Naive B cell (primary cell): ENCODE measurements around the gene CYP2A6. TPM values are rescaled to one million over a fixed set of nuclear protein-coding genes. Genes with fewer than 3 reads are reported as not detected.
A peak's percentile ranks its signal among the peaks of the same experiment; 100 is the strongest.
"Not testable (repeated sequence)": the region's sequence is repeated elsewhere in the genome, so short reads cannot be mapped to it uniquely, and the experiment has no call there.

Experiments used
- ATAC-seq, 2 donors: fragments of 150-1000 bp; cut with Tn5 transposase; 2 replicates each; pipeline ENCODE4 v1.10.0; 2021; ENCODE audit warnings: low read depth in 2 of 2, mild to moderate bottlenecking in 2 of 2, moderate library complexity in 2 of 2
- DNase-seq: peaks from one replicate; pipeline ENCODE4 v3.0.0; 2022
- H3K27ac Mint-ChIP-seq, 6 donors: one replicate each; pipeline ENCODE4 v1.8.0; 2020 to 2022; ENCODE audit warnings: mild to moderate bottlenecking in 6 of 6, mixed read lengths in 6 of 6, moderate library complexity in 5 of 6, inconsistent platforms in 2 of 6
- H3K27me3 Mint-ChIP-seq, 3 donors: one replicate each; pipeline ENCODE4 v1.8.0; 2021 to 2022; ENCODE audit warnings: mixed read lengths in 3 of 3, mild to moderate bottlenecking in 1 of 3
- H3K36me3 Mint-ChIP-seq, 2 donors: one replicate each; pipeline ENCODE4 v1.8.0; 2020 to 2022; ENCODE audit warnings: mixed read lengths in 2 of 2, inconsistent platforms in 1 of 2, mild to moderate bottlenecking in 1 of 2
- H3K4me1 Mint-ChIP-seq, 3 donors: one replicate each; pipeline ENCODE4 v1.8.0; 2020 to 2022; ENCODE audit warnings: mixed read lengths in 3 of 3, inconsistent platforms in 1 of 3, mild to moderate bottlenecking in 1 of 3, moderate library complexity in 1 of 3
- H3K4me3 Mint-ChIP-seq, 8 donors: one replicate each; pipeline ENCODE4 v1.8.0; 2020 to 2022; ENCODE audit warnings: mild to moderate bottlenecking in 8 of 8, mixed read lengths in 8 of 8, moderate library complexity in 8 of 8, inconsistent platforms in 2 of 8
- H3K9me3 Mint-ChIP-seq, 7 donors: one replicate each; pipeline ENCODE4 v1.8.0; 2020 to 2022; ENCODE audit warnings: mixed read lengths in 7 of 7, mild to moderate bottlenecking in 5 of 7, inconsistent platforms in 2 of 7, moderate library complexity in 1 of 7
- polyA plus RNA-seq, 6 donors: library from polyadenylated mRNA; unstranded; fragments of 300-500 nt; fragmentation: Illumina TruSeq; gene quantifications; one replicate each; pipeline ENCODE4 v1.2.3, GENCODE V29; 2021; ENCODE audit warnings: low read depth in 6 of 6

CYP2A6 gene
- polyA plus RNA-seq, 6 donors from 2014 or later, result not detected

- DNase-seq, H3K4me3 Mint-ChIP-seq, H3K9me3 Mint-ChIP-seq, H3K27me3 Mint-ChIP-seq, ATAC-seq: not testable (repeated sequence)
- peak overlapping the region in 4 of 6 donors; percentile 20 to 52 (median 34) for H3K27ac Mint-ChIP-seq
- peaks cover 9 to 12% of the 10 kb centered on the region in 2 donors for H3K36me3 Mint-ChIP-seq
- H3K4me1 Mint-ChIP-seq, result peaks cover 29 to 40% (median 36%) of the 10 kb centered on the region in 3 donors
Measured at GRCh38 chr19:40822704-40823553, 27.3 kb downstream of the CYP2A6 start.

- Mint-ChIP-seq H3K4me3 (no peak overlapping the region), H3K27me3 (no peaks in the 10 kb centered on the region), H3K27ac (peak overlapping the region in 1 of 6 donors; percentile 36), H3K36me3 (peaks cover 5 to 7% of the 10 kb centered on the region in 2 donors), H3K4me1 (peaks cover 29 to 47% (median 42%) of the 10 kb centered on the region in 3 donors), H3K9me3 (no peaks in the 10 kb centered on the region)
- DNase-seq (no peak), ATAC-seq (no peak)
Measured at GRCh38 chr19:40822161-40822560, 28.1 kb downstream of the CYP2A6 start.

- H3K27ac Mint-ChIP-seq, result peak overlapping the region in 3 of 6 donors; percentile 38 to 87 (median 74)
- not testable (repeated sequence) for H3K9me3 Mint-ChIP-seq, H3K27me3 Mint-ChIP-seq, H3K36me3 Mint-ChIP-seq
- peak overlapping the region in 6 of 8 donors; percentile 5 to 92 (median 84) for H3K4me3 Mint-ChIP-seq
- peak; percentile 62 for DNase-seq
- H3K4me1 Mint-ChIP-seq, result peaks cover 33 to 55% (median 42%) of the 10 kb centered on the region in 3 donors
- ATAC-seq, result peak in 1 of 2 donors; percentile 22
Measured at GRCh38 chr19:40819479-40820234, 30.6 kb downstream of the CYP2A6 start.

GRCh38 chr19:40818480-40819399 lies 31.5 kb downstream of the CYP2A6 start:
- H3K4me3 Mint-ChIP-seq, result peak overlapping the region; percentile 56 to 93 (median 88)
- ATAC-seq, result peak; percentile 93 to 95
- peaks cover 33 to 58% (median 47%) of the 10 kb centered on the region in 3 donors for H3K4me1 Mint-ChIP-seq
- H3K27me3 Mint-ChIP-seq, H3K9me3 Mint-ChIP-seq, H3K36me3 Mint-ChIP-seq: not testable (repeated sequence)
- peak overlapping the region; percentile 70 to 97 (median 88) for H3K27ac Mint-ChIP-seq
- DNase-seq, result peak; percentile 65

GRCh38 chr19:40815223-40815622 lies 35.0 kb downstream of the CYP2A6 start:
- no peaks in the 10 kb centered on the region for H3K27me3 Mint-ChIP-seq
- DNase-seq, result no peak
- H3K27ac Mint-ChIP-seq, result peak overlapping the region in 2 of 6 donors; percentile 5 to 86
- ATAC-seq, result no peak
- peaks cover 41 to 68% (median 62%) of the 10 kb centered on the region in 3 donors for H3K4me1 Mint-ChIP-seq
- no peaks in the 10 kb centered on the region for H3K9me3 Mint-ChIP-seq
- no peaks in the 10 kb centered on the region for H3K36me3 Mint-ChIP-seq
- peak overlapping the region in 1 of 8 donors; percentile 0 for H3K4me3 Mint-ChIP-seq

- H3K27ac Mint-ChIP-seq, result peak overlapping the region in 4 of 6 donors; percentile 23 to 93 (median 50)
- H3K36me3 Mint-ChIP-seq, result no peaks in the 10 kb centered on the region
- no peaks in the 10 kb centered on the region for H3K27me3 Mint-ChIP-seq
- no peaks in the 10 kb centered on the region for H3K9me3 Mint-ChIP-seq
- DNase-seq, result no peak
- peak overlapping the region in 4 of 8 donors; percentile 84 to 99 (median 98) for H3K4me3 Mint-ChIP-seq
- ATAC-seq, result no peak
- peaks cover 33 to 62% (median 52%) of the 10 kb centered on the region in 3 donors for H3K4me1 Mint-ChIP-seq
Measured at GRCh38 chr19:40813182-40813581, 37.1 kb downstream of the CYP2A6 start.

- H3K27me3 Mint-ChIP-seq, ATAC-seq, H3K9me3 Mint-ChIP-seq, DNase-seq, H3K36me3 Mint-ChIP-seq: not testable (repeated sequence)
- Mint-ChIP-seq H3K4me3 (peak overlapping the region; percentile 84 to 99 (median 98)), H3K27ac (peak overlapping the region in 4 of 6 donors; percentile 8 to 55 (median 18)), H3K4me1 (peaks cover 38 to 62% (median 51%) of the 10 kb centered on the region in 3 donors)
Measured at GRCh38 chr19:40812571-40812970, 37.7 kb downstream of the CYP2A6 start.

- Mint-ChIP-seq H3K27ac (peak overlapping the region; percentile 34 to 95 (median 88)), H3K27me3 (no peaks in the 10 kb centered on the region), H3K36me3 (peaks cover 0 to 13% of the 10 kb centered on the region in 2 donors), H3K4me3 (peak overlapping the region; percentile 84 to 99 (median 98)), H3K9me3 (no peaks in the 10 kb centered on the region), H3K4me1 (peaks cover 45 to 64% (median 57%) of the 10 kb centered on the region in 3 donors)
- DNase-seq, result no peak
- peak; percentile 28 to 42 for ATAC-seq
Measured at GRCh38 chr19:40811478-40812341, 38.5 kb downstream of the CYP2A6 start.

GRCh38 chr19:40810649-40811408 lies 39.4 kb downstream of the CYP2A6 start:
- DNase-seq (peak; percentile 55), ATAC-seq (peak; percentile 75 to 81)
- not testable (repeated sequence) for H3K9me3 Mint-ChIP-seq, H3K27me3 Mint-ChIP-seq
- H3K4me3 Mint-ChIP-seq, result peak overlapping the region; percentile 84 to 99 (median 98)
- peaks cover 49 to 71% (median 66%) of the 10 kb centered on the region in 3 donors for H3K4me1 Mint-ChIP-seq
- peaks cover 0 to 17% of the 10 kb centered on the region in 2 donors for H3K36me3 Mint-ChIP-seq
- H3K27ac Mint-ChIP-seq, result peak overlapping the region in 5 of 6 donors; percentile 9 to 95 (median 55)

GRCh38 chr19:40810160-40810559 lies 40.1 kb downstream of the CYP2A6 start:
- peak overlapping the region in 1 of 6 donors; percentile 81 for H3K27ac Mint-ChIP-seq
- H3K9me3 Mint-ChIP-seq, result no peaks in the 10 kb centered on the region
- H3K4me3 Mint-ChIP-seq, result peak overlapping the region; percentile 47 to 99 (median 98)
- no peak for DNase-seq
- no peak for ATAC-seq
- H3K4me1 Mint-ChIP-seq, result peaks cover 52 to 78% (median 69%) of the 10 kb centered on the region in 3 donors
- H3K36me3 Mint-ChIP-seq, result peaks cover 0 to 17% of the 10 kb centered on the region in 2 donors
- no peaks in the 10 kb centered on the region for H3K27me3 Mint-ChIP-seq

- Mint-ChIP-seq H3K27me3 (no peaks in the 10 kb centered on the region), H3K4me3 (peak overlapping the region in 7 of 8 donors; percentile 41 to 99 (median 61)), H3K36me3 (peaks cover 0 to 17% of the 10 kb centered on the region in 2 donors), H3K4me1 (peaks cover 59 to 81% (median 75%) of the 10 kb centered on the region in 3 donors), H3K27ac (no peak overlapping the region), H3K9me3 (no peaks in the 10 kb centered on the region)
- no peak for DNase-seq
- ATAC-seq, result no peak
Measured at GRCh38 chr19:40809358-40810086, 40.7 kb downstream of the CYP2A6 start.
